HG03039 (cell line): ENCODE results near the gene TUB.

Experiments used
- ATAC-seq: cut with Tn5 transposase; IDR thresholded peaks from one replicate; pipeline ENCODE4 v1.9.1; 2021; ENCODE audit warnings: mild to moderate bottlenecking, moderate library complexity; ENCODE audit not compliant: unreplicated experiment

TUB gene, protein sequence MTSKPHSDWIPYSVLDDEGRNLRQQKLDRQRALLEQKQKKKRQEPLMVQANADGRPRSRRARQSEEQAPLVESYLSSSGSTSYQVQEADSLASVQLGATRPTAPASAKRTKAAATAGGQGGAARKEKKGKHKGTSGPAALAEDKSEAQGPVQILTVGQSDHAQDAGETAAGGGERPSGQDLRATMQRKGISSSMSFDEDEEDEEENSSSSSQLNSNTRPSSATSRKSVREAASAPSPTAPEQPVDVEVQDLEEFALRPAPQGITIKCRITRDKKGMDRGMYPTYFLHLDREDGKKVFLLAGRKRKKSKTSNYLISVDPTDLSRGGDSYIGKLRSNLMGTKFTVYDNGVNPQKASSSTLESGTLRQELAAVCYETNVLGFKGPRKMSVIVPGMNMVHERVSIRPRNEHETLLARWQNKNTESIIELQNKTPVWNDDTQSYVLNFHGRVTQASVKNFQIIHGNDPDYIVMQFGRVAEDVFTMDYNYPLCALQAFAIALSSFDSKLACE

DNA sequence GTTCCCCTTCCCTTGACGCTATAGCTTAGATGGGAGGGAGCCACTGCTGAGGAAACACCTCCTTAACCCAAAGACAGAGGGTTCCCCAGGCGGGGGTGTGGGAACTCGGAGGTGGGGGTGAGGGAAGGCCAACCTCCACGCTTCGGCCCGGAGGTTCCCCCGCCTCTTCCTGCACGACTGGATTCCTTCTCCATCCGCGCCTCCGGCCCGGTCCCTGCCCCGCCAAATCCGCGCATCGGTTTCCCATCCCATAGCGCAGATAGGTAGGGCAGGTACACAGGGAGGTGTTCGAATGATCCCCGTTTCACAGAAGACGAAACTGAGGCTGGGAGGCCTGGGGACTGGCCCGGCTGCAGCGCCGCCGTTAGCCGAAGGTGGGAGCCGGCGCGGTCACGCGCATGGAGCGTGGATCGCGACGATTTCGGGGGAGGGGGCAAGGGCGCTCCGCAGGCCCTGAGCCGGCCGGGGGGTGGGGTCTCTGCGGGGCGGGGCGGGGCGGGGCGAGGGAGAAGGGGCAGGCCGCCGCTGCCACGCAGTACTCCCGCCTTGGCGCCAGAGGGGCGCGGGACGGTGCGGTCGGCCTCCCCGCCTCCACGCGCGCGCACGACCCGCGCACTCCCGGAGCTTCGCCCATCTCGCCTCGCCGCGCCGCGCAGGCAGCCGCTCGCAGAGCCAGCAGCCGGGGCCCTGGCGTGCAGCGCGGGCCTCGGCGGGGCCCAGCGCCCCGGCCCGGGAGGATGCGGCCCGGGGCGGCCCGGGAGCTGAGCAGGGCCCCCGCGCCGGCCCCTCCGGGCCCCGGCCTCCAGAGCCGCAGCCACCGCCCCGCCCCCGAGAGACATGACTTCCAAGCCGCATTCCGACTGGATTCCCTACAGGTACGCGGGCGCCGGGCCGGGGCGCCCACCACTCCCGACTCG lies at the start of gene TUB:
Gene TUB, plus strand, starts transcription at position 538 of the 917 bp plus-strand sequence. Its CDS starts 300 bp downstream, at position 838.
- no peak for ATAC-seq

DNA sequence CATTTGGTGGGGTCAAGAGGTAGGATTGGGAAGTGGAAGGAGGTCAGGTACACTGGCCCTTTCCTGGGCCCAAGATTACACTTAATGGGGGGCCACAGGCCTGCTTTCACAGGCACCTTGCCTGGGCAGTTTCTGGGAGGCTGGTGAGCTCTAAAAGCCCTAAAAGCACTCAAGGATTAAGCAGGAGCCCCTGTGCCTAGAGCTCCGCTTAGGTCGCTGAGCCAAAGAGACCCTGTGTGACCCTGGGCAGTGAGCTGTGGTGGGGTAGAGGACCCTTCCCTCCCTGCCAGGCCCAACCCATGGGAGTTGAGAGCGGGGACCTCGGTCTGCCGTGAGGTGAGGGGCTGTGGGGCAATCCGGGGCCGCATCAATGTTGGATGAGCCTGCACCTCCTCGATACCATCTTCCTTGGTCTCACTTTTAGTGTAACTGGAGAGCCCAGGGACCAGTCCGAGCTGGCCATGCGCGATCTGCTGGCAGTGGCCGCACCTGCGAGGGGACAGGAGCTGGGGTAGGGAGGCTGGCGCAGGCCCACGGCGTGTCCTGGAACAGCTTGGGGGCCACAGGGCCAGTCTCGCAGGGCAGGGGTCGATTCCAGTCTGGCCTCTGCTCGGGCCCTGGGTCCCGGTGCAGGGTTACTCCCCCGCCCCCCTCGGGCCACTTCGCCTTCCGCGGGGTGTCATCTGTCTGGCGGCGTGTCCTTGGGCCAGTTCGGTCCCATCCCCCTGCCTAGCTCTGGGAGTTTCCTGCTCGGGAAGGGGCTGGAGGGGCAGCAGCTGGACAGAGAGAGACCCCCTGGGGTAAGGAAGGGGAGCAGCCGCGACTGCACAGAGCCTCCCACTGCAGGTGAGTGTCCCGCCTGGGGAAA lies 49.5 kb upstream of the TUB start:
- no peak for ATAC-seq

DNA sequence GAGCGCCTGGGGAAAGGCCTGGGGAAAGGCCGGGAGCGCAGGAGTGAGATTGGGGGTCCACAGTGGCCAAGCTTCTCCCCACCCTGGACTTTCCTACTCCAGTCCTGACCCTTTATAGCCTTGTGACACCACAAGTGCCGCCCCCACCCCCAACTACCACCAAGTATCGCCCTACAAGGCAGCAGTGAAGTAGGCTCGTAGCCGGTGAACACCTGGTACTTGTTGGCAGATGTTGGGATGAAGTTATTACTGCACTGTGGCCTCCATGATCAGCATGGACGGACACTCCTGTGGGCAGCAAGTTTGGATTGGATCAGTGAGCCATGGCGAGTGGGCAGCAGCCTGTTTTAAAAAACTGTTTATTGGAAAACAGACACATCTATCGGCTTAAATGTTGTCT lies 48.9 kb upstream of the TUB start:
- no peak for ATAC-seq

DNA sequence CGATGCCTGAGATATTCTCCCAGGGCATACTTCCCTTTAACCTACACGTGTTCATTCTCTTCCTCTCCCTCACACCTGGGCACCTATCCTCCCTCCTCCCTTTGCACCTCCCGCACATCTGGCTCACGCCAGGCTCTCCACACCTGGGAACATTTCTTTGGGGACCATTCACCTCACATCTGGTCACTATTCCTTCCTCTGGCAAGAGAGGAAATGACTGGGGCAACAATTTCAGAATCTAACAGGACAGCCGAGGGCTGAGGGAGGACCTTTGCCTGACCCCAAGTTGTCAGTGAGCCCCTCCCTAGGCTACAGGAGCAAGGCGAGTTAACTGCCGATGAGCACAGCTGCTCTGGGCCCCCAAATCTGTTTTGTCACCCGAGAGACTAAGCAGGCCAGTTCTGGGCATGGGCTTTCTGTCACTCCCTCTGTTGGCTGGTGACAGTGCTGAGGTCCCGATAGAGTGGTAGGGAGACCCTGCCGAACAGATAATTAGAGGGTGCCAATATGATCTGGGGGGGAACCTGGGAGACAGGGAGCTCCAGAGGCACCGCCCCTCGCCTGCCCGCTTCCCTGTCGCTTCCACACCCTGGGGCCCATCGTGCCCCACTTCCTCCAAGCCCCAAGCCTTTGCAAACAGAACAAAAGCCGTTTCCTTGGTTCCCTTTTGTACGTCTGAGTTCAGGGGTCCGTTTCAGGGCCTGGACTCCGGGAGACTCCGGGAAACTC lies 48.3 kb upstream of the TUB start:
- no peak for ATAC-seq

DNA sequence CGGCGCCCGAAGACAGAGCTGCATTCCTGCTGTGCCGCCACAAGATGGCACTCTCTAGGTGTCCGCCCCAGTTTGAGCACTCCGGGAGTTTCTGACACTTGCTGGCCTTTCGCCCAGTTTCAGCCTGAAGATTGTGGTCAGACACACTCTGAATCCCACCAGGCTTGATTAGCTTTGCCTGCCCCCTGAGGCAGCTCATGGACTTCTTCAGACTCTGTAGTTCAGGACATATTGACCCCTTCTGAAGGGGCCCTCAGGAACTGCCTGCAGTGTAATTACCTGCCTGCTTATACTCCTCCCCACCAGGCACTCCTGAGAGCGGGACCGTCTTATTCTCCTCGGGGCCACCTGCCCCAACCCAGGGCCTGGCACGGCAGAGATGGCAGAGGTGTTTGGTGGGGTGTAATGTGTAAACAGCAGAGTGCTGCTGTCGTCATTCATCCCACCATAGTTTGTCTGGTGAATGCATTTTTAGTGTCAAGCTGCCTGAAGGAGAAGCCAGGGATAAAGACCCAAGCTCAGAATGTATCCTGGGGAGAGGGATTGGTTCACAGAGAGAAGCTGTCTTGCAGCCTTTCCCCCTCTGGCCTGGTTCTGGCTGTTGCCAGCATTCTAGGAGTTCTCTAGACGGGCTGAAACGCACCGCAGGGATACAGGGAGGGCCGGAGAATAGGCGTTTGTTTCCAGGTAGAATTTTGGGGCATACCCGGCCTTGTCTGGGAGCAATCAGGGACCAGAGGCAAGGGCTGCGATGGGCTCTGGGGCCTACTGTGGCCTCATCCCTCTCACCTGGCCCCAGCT lies 47.5 kb upstream of the TUB start:
- no peak for ATAC-seq

DNA sequence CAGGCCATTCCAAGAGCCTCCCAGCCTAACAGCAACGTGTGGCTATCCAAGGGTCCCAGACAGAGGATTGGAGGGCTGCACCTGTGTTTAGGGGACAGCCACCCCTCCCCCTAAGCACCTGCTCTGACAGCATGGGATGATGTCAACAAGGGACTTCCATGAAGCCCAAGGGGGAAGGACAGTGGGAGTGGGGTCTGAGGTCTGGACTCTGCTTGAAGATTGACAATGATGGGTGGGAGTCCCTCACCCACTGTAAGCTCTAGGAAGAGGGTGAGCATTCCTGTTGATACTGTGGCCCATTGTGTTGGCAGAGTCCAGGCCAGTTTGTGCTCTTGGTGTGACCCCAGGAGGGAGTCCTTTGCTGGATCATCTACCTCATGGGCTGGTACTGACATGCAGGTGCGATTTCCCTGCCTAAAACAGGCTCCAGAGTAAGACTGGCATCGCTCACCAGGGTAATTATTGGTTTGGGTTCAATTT lies 46.9 kb upstream of the TUB start:
- ATAC-seq = no peak

DNA sequence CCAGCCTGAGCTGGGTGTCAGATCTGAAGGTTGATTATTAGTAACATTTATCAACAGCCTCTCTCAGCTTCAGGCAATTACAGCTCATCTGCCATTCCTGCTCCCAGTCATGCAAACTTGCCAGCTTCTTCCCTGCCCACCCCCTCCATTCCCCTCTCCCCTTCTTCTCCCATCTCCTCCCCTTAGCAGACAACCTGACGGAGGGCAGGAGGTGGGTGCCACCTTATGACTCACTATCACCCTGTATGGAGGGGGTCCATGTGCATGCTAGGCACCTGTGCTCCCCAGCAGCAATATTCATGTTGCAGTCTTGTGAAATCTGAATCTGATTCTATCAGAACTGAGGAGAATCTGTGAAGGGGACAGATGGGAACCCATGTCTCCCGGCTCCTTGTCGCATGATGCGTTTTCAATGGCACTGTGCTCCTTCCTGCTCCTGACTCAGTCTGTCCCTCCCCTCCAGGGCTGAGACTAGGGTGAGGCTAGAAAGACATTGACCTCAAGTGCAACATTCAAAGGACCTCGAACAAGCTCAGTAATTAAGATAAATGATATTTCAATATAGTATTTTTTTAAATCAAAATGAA lies 46.3 kb upstream of the TUB start:
- no peak for ATAC-seq

DNA sequence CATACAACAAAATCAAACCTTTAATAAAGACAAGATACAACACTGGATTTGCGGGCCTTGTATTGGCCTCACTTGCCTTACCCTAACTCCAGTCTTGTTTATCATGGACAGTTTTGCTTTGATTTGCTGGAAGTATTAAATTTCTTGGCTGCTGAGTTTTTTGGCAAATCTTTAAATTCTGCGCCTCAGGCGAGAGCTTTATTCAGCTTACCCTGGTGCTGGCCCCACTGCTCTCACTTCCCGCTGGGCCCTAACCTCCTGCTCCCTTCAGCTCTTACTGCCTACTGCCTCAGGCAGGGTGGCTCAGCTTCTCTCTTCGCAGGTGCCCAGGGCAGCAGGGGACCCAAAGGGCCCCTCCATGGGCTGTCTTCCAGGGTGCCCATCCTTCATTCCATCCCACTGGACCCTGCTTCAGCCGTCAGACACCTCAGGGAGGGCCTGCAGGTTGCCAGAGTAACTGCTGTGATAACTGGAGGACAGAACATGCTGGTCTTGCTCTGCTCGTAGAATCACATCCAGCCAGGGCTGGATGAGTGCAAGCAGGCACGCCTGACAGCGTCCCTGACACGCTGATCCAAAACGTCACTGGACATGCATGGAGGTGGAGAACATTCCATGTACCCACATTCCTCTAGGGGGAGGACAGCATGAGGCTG lies 45.7 kb upstream of the TUB start:
- no peak for ATAC-seq

DNA sequence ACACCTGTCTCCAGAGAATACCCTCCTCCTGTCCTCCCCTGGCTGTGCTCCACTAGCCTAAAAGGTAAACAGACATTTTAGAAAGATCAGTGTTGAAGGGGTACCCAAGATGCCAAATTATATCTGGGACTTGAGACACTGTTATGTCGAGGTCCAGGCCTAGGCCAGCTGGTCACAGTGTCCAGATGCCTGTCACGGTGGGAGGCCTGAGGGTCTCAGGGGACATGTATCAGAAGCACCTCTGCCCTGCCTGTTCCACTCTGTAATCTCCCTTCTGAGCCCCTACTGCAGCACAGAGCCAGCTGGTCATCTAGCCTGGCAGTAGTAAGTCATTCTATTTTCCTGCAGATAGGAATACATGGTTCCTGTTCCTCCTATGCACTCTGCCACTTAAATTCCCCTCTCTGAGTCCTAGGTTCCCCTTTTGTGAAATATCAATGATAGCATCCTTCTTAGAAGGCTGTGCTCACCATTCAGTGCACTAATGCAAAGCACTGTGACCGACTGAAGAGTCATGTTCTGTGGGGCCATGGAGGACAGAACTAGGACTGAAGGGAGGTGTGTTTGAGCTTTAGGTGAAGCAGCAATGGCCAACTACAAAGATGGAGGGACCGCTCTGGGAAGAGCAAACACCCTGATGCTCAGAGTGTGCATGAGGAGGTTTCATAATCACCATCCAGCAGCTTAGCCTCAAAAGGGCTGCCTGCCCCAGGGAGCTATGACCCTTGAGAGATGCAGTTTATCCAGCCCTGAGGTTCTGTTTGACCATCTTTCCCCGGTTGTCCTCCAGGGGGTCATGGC lies 44.8 kb upstream of the TUB start:
- no peak for ATAC-seq

DNA sequence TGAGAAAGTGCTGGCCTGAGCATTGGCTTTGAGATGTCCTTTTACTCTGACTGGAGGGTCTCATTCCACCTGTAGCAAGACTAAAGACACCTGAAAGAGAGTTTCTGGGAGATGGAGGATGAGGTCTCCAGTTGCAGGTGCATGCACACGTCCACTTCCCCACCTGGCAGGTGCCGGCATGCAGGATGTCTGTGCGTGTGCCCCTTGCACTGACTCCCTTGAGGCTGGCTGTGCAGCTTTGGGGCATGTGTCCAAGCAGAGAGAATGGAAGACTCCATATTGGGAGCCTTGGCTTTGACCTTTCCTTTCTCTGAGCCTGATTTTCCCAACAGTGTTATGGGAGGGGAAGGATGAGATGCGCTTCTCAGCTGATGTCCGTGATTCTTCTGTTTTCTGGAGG lies 44.0 kb upstream of the TUB start:
- ATAC-seq = no peak

DNA sequence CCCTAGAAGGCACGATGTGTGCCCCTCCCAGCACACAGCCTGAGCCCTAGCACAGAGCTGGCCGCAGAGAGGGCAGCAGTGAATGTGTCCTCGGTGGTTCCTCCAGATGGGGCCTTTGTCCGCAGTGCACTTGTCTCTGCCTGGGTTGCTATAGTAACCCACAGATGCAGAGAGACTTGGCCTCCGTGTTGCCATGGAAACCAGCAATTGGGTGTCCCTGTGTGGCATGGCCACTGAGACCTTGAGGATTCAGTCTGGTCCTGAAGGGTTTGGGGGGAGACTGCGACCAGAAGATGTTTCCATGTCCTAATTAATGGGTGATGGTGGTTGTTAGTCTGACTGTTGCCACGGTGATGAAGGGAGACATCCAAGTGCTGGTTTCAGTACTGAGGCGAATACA lies 42.6 kb upstream of the TUB start:
- no peak for ATAC-seq

DNA sequence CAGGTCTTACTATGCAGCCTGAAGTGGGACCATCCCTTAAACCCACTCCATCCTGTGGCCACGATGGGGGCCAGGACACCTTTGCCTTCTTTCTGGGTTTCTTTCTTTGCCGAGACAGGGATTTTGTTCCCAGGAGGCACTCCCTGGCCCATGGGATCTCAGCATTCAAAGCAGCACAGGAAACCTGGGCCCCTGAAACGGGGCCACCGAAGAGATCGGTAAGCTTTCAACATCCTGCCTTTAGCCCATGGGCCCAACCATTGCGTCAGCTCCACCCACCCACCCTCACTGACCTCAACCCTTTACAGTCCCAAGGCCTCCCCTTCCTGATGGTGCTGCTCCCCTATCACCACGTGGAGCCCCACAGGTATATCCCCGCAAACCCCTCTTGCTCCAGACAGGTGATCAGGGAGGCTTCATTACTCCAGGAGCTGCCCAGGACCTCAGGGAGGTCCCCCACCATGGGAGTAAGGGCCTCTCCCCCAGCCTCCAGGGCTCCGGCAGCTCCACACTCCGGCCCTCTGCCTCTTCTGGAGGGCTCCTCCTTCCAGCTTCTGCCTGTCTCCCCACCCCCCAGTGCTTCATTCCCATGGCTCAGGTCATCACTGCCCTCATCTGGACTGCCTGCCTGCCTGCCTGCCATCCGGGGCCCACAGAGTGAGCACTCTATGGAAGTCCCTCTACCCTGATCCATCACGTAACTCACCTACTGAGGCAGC lies 42.0 kb upstream of the TUB start:
- ATAC-seq = no peak

DNA sequence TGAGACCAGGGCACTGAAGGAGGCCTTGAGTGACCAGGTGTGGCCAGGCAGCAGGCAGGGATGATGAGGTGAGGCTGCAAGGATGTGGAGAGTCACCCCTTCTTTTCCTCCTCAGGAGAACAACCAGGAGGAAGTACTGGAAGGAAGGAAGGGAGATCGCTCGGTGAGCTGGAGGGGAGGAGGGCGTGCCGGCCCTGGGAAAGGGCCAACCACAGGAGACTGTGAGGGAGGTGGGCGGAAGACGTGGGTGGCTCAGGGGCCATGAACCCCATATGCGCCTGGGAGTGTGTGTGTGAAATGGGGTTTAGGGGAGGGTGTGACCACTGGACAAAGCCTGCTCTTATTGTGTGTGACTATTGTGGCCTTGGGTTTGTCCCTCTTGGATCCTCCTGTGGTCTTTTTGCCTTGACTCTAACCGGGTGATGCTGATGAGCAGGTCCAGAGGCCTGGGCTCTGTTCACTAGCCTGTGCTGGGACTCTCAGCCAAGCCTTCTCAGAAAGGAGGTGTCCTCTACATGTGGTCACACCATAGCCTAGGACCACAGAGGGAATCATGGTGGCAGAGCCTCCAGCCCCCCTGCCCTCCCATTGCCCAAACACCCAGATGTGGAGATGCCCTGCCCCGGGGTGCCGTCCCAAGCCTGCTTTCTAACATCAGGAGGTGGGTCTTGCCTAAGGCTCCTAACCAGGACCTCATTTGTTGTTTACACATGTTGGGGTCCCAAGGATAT lies 41.3 kb upstream of the TUB start:
- ATAC-seq = no peak

DNA sequence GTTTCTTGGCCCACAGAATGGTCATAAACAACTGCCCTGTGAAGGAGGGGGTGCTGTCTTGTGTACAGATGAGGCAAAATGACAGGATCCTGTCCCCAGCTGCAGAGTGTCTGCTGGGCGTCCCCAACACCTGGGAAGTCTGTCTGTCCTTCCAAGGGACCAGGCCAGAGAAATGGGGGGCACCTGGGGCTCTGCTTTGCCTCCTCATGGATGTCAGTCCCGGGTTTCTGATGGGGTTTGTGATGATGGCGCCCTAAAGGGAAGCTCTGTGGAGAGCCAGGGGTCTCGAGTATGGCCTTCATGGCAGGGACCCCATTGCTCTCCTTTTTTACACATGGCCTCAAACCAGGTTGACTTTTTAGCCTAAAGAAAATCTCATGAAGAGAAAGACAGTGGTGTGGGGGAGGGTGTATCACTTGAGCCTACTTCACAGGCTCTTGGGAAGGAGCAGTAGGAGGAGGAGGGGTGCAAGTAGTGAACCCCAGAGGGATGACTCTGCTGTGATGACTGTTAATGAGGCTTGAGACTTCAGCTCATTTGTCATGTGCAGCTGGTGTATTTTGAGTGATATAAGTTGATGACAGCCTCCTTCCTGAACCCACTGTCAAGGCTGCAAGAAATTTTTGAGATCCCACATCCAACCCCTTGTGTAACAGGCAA lies 40.6 kb upstream of the TUB start:
- ATAC-seq = no peak

DNA sequence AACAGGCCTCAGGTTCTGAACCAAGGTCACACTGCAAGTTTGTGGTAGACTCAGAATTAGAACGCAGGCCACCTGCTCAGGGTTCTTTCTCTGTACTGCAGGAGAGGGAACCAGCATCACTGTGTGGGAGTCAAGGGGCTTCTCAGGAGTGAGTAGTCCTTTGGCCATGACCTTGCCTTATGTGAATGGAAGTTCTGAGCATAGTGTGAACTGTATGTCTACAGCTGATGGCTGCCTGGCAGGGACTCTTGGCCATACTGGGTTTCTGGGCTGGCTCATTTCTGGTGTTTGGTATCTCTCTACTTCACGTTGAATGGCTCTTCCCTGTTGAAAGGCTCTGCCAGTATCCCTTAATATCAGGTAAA lies 40.1 kb upstream of the TUB start:
- no peak for ATAC-seq

DNA sequence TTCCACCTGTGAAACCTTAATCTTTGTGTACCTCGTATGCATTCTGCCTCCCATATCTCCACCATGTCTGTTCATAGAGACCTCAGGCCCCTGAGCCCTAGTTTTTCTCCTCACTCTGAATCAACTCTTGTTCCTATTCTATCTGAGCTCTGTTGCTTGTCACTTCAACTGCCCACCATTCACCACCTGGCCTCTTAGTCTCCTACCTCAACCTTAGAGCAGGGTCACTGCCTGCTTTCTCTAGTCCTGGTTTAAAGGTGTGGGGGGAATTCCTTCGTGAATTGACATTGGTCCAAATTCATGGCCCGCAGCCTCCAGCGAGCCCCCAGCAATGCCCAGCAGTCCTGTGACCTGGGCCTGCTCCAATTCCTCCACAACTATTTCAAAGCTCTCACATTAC lies 39.4 kb upstream of the TUB start:
- ATAC-seq = no peak
